Thyroid gland (tissue), 4 donors: ENCODE measurements around the gene PFDN6. TPM values are rescaled to one million over a fixed set of nuclear protein-coding genes. Genes with fewer than 3 reads are reported as not detected.

ENCODE experiments used
- DNase-seq, 2 donors: peaks; one replicate each; pipeline ENCODE4 v3.0.0-alpha.2; 2019
- H3K27ac ChIP-seq, 3 donors: fragments of 200-600 bp; sonication (generic); 1 replicate in 2 of 3; 2 replicates in 1 of 3; pipeline ENCODE4 v1.5.1; 2016 to 2019; ENCODE audit warnings: mild to moderate bottlenecking in 1 of 3, moderate library complexity in 1 of 3
- H3K27me3 ChIP-seq: fragments of 200-600 bp; sonication (generic); one replicate; pipeline ENCODE4 v1.5.1; 2019
- H3K36me3 ChIP-seq, 2 donors: fragments of 200-600 bp; sonication (generic); one replicate each; pipeline ENCODE4 v1.5.1; 2016 to 2019
- H3K4me1 ChIP-seq, 2 donors: fragments of 200-600 bp; sonication (generic); one replicate each; pipeline ENCODE4 v1.5.1; 2017 to 2019
- H3K4me3 ChIP-seq, 3 donors: fragments of 200-600 bp; sonication (generic); replicated peaks in 1 of 3; 1 replicate in 2 of 3; 2 replicates in 1 of 3; pipeline ENCODE4 v1.5.1; 2016; ENCODE audit warnings: mild to moderate bottlenecking in 1 of 3
- H3K9me3 ChIP-seq: fragments of 200-600 bp; sonication (generic); one replicate; pipeline ENCODE4 v1.5.1; 2017
- CTCF ChIP-seq, 6 experiments: fragments of 200-600 bp in 3 of 6; fragments of 450-650 bp in 3 of 6; sonication (generic) in 3 of 6; IDR thresholded peaks; one replicate each; pipeline ENCODE4 v1.5.1; 2016 to 2019; ENCODE audit warnings: antibody characterized with exemption in 6 of 6, mild to moderate bottlenecking in 2 of 6, inconsistent platforms in 1 of 6, moderate library complexity in 1 of 6
- POLR2A ChIP-seq, 2 donors: fragments of 450-650 bp; IDR thresholded peaks; one replicate each; pipeline ENCODE4 v1.6.1; 2017; ENCODE audit warnings: antibody characterized with exemption in 2 of 2, mild to moderate bottlenecking in 2 of 2, moderate library complexity in 1 of 2
- WGBS, 2 donors: methylation state at CpG; one replicate each; pipeline ENCODE4 v1.1.5; 2017; 5-methylcytosine and 5-hydroxymethylcytosine counted together
- intact Hi-C: fragments of 100-400 bp; cut with DNase I; formaldehyde crosslinking; loops from one replicate; pipeline ENCODE4 v1.15.1; 2023
- total RNA-seq, 4 donors: library from RNA; depleted of rRNA; stranded (reverse); fragments of >200 nt; gene quantifications; one replicate each; pipeline ENCODE4 v1.2.3, GENCODE V29; 2016

PFDN6 gene
- total RNA-seq, 4 donors from 2014 or later, result 29.1 to 51.9 (median 35.6) TPM

GRCh38 chr6:33264015-33264414, 25.4 kb upstream of the PFDN6 start:
- intact Hi-C loops, result no loop called here

DNA sequence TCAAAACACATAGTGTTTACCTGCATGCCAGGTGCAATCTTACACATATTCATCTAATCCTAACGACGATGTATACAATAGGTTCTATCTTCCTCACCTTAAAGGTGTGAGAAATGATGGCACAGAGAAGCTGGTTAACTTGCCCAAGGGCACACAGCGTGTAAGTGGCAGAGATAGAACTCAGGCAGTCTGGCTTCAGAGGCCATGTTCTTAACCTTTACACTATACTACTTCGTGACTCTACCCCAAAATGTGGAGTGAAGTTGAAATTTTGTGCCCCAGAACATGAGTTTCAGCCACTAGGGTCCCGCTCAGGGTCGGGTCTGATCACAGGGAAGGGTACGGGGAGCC, 18.3 kb upstream of the PFDN6 start:
- Histone ChIP-seq H3K36me3 (peaks cover 41 to 47% of the 10 kb centered on the region in 2 donors), H3K4me1 (peaks cover 14 to 39% of the 10 kb centered on the region in 2 donors)

More at GRCh38 chr6:33264015-33264414, 25.4 kb upstream of the PFDN6 start:
- DNase-seq, result no peak
- H3K4me3 ChIP-seq, result no peak overlapping the region
- no peak overlapping the region for H3K27ac ChIP-seq
- H3K27me3 ChIP-seq, result no peaks in the 10 kb centered on the region
- peaks cover 45 to 53% of the 10 kb centered on the region in 2 donors for H3K36me3 ChIP-seq
- no peaks in the 10 kb centered on the region for H3K4me1 ChIP-seq
- TF ChIP-seq CTCF (IDR thresholded peaks at IDR 0.05), result no peak
- no peak for TF ChIP-seq POLR2A (IDR thresholded peaks at IDR 0.05)
- 92 to 93% methylated on average over 7 of the region's 7 CpGs for WGBS, 2 donors
- no peaks in the 10 kb centered on the region for H3K9me3 ChIP-seq

DNA sequence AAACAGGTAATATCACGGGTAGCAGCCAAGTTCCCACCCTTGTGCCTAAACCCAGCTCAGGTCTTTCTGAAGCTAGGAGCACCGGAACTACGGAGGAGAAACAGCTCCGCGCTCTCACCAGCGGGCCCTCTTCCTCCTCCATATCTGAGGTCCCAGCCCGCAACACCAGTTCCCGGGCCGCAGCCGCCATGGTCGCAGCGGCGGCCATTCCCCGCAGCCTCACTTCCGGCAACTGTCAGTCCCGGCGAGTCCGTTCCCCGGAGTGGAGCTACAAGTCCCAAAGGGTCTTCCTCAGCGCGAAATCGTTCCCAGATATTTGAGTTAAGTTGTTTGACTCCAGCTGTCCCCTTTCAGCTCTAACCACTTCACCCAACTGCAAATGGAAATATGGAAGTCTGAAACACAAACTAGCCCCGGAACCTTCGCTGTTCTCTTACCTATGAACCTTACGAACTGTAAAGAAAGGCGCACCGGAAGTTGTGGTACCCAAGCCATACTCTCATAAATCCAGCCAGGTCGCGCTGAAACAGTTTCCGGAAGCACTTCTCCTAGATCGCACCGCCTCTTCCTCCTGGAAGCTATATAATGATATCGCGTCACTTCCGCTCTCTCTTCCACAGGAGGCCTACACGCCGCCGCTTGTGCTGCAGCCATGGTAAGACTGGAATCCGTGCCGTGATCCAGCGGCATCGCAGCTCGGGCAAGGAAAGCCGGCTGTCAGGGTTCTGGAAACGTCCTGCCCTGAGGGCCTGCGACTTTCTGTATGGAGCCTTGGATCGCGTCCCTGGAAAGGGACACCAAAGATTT, 17.7 kb upstream of the PFDN6 start, which contains the start of the genes RPS18 and VPS52:
RPS18 (plus strand) TSS at position 608 of the 807 bp plus-strand sequence; CDS start at position 653, 45 bp downstream.
VPS52 (minus strand) TSS at position 409 of the 807 bp plus-strand sequence; CDS start at position 208, 201 bp downstream.
- Histone ChIP-seq H3K9me3 (no peaks in the 10 kb centered on the region), H3K4me1 (peaks cover 20 to 45% of the 10 kb centered on the region in 2 donors), H3K27me3 (no peaks in the 10 kb centered on the region), H3K4me3 (peak within 1 kb of the TSS; percentile 79 to 95 (median 84)), H3K27ac (peak within 1 kb of the TSS; percentile 86 to 92 (median 90)), H3K36me3 (peaks cover 41 to 45% of the 10 kb centered on the region in 2 donors)
- peak in 1 of 6 experiments; percentile 2 for TF ChIP-seq CTCF (IDR thresholded peaks at IDR 0.05)
- TF ChIP-seq POLR2A (IDR thresholded peaks at IDR 0.05), result peak; percentile 89 to 97
- intact Hi-C loops, result no loop called here
- peak; percentile 92 to 94 for DNase-seq
- 0% methylated on average over 12 to 32 of the region's 48 CpGs for WGBS, 2 donors

More for the DNA sequence above, 18.3 kb upstream of the PFDN6 start:
- no peaks in the 10 kb centered on the region for H3K27me3 ChIP-seq
- WGBS, 2 donors, result 4 to 8% methylated on average over 4 to 7 of the region's 7 CpGs
- DNase-seq, result no peak
- TF ChIP-seq POLR2A (IDR thresholded peaks at IDR 0.05) (no peak), CTCF (IDR thresholded peaks at IDR 0.05) (no peak)
- intact Hi-C loops, result no loop called here
- H3K9me3 ChIP-seq, result no peaks in the 10 kb centered on the region
- H3K4me3 ChIP-seq, result peak overlapping the region; percentile 79 to 95 (median 84)
- H3K27ac ChIP-seq, result peak overlapping the region; percentile 86 to 92 (median 90)

DNA sequence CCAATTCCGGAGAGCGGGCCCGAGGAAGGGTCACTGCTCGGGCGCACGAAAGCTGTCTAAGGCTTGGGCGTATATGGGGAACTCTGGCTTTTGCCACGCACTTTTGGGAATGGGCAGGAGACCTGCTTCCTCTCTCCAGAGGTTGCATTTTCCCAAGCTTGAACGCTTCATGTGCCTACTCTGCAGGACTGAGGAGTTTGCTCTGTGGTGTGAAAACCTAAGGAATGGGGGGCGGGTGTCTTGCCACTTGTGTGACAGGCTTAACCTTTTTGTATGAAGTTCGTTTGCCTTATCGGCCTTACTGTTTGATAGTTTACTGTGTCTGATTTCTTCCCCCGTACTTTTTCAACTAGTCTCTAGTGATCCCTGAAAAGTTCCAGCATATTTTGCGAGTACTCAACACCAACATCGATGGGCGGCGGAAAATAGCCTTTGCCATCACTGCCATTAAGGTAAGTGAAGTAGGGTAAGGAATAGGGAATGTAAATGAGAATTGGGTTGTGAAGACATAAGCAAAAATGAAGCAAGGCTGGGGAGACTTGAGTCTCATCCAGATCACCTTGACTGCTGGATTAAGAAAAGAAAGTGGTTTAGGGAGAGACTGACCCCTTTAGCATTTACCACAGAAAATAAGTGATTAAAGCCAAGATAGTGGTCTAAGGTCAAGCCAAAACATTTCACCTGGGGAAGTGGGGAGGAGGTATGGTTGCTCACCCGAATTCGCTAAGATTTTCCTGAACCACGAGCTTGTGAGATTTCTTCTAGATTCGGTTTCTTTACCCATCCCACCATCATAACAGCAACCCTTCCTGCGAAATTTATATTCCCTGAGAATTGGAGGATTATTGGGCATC, 16.9 kb upstream of the PFDN6 start:
- Histone ChIP-seq H3K27me3 (no peaks in the 10 kb centered on the region), H3K27ac (peak overlapping the region; percentile 69 to 92 (median 86)), H3K4me1 (peaks cover 25 to 48% of the 10 kb centered on the region in 2 donors), H3K9me3 (no peaks in the 10 kb centered on the region), H3K36me3 (peaks cover 33 to 37% of the 10 kb centered on the region in 2 donors), H3K4me3 (peak overlapping the region; percentile 28 to 84 (median 63))
- intact Hi-C loops, result no loop called here
- WGBS, 2 donors, result 11 to 17% methylated on average over 18 to 22 of the region's 22 CpGs
- no peak for DNase-seq
- TF ChIP-seq POLR2A (IDR thresholded peaks at IDR 0.05) (no peak), CTCF (IDR thresholded peaks at IDR 0.05) (no peak)
